ENCODE data around the gene INTS15. TPM values are rescaled to one million over a fixed set of nuclear protein-coding genes. Genes with fewer than 3 reads are reported as not detected.

INTS15 gene
- total and polyA plus RNA-seq, 10 of the 15 experiments (the other 5 are each of a cell fraction or from before 2014, with no cell fraction given): 0.89 to 28.2 (median 16.8) TPM

- TF ChIP-seq SP1 (IDR thresholded peaks at IDR 0.05; ENCODE audit: low read depth, low read length) (peak; percentile 37), NKRF (conservative IDR thresholded peaks at IDR 0.05) (peak; percentile 35; the same call in 1 of the 2 replicates), SIN3A (IDR thresholded peaks at IDR 0.05; ENCODE audit: low read depth, low read length) (no peak; the same call in 1 of the 2 replicates), EGR1 (IDR thresholded peaks at IDR 0.05; ENCODE audit: borderline replicate concordance in 1 of 2, low read depth in 2 of 2, low read length in 2 of 2) (peak in 1 of 2 experiments; percentile 54; a peak in 1 of 3 replicates), MLLT1 (IDR thresholded peaks at IDR 0.05) (peak; percentile 62), PAX8 (IDR thresholded peaks at IDR 0.05) (no peak), ETV6 (conservative IDR thresholded peaks at IDR 0.05 in 1 of 2, IDR thresholded peaks at IDR 0.05 in 1 of 2; ENCODE audit: borderline replicate concordance in 1 of 2, low read depth in 1 of 2) (0 out of 4 replicates have a peak, but pooled peaks of 1 of the 2 experiments have one; percentile 30), ZBED1 (IDR thresholded peaks at IDR 0.05; ENCODE audit: borderline replicate concordance) (0 out of 2 replicates have a peak, but pooled peaks have one; percentile 63), YY1 (IDR thresholded peaks at IDR 0.05; ENCODE audit: low read depth, low read length) (peak; percentile 78; the same call in 1 of the 2 replicates), SMAD5 (IDR thresholded peaks at IDR 0.05; ENCODE audit: low read depth) (peak; percentile 91), CBX3 (IDR thresholded peaks at IDR 0.05; ENCODE audit: borderline replicate concordance, low read depth) (no peak), ATF7 (IDR thresholded peaks at IDR 0.05; ENCODE audit: low read depth) (0 out of 2 replicates have a peak, but pooled peaks have one; percentile 21), MAX (IDR thresholded peaks at IDR 0.05; ENCODE audit: low read depth, low read length) (peak; percentile 65; the same call in 1 of the 2 replicates), RAD51 (IDR thresholded peaks at IDR 0.05) (no peak), HDAC2 (IDR thresholded peaks at IDR 0.05) (no peak), SMARCA5 (IDR thresholded peaks at IDR 0.05) (0 out of 2 replicates have a peak, but pooled peaks have one; percentile 16), MEF2B (IDR thresholded peaks at IDR 0.05; ENCODE audit: partially characterized antibody, poor library complexity, severe bottlenecking) (peak; percentile 95), KLF5 (IDR thresholded peaks at IDR 0.05; ENCODE audit: partially characterized antibody) (peak; percentile 49), JUND (IDR thresholded peaks at IDR 0.05; ENCODE audit: low read depth, low read length) (no peak), EED (IDR thresholded peaks at IDR 0.05; ENCODE audit: low read depth) (peak; percentile 62), SPI1 (IDR thresholded peaks at IDR 0.05; ENCODE audit: borderline replicate concordance, insufficient read depth, low read depth, low read length) (0 out of 2 replicates have a peak, but pooled peaks have one; percentile 33), BCL11A (IDR thresholded peaks at IDR 0.05; ENCODE audit: low read depth, low read length) (0 out of 2 replicates have a peak, but pooled peaks have one; percentile 20), CREB1 (IDR thresholded peaks at IDR 0.05; ENCODE audit: low read depth) (peak; percentile 92), MTA2 (IDR thresholded peaks at IDR 0.05; ENCODE audit: low read depth) (no peak), JUNB (IDR thresholded peaks at IDR 0.05) (no peak)
- TF ChIP-seq, protein P1, sequence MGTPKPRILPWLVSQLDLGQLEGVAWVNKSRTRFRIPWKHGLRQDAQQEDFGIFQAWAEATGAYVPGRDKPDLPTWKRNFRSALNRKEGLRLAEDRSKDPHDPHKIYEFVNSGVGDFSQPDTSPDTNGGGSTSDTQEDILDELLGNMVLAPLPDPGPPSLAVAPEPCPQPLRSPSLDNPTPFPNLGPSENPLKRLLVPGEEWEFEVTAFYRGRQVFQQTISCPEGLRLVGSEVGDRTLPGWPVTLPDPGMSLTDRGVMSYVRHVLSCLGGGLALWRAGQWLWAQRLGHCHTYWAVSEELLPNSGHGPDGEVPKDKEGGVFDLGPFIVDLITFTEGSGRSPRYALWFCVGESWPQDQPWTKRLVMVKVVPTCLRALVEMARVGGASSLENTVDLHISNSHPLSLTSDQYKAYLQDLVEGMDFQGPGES (IDR thresholded peaks at IDR 0.05): no peak
Observed at GRCh38 chr7:6577369-6578113, 12.3 kb upstream of the INTS15 start, which contains the start of gene ZDHHC4 (continued).
